Prostate gland (tissue), 2 donors: ENCODE data around the gene CASQ1.

Experiments
- POLR2A ChIP-seq: fragments of 450-650 bp; IDR thresholded peaks from one replicate; pipeline ENCODE4 v1.6.1; 2016; ENCODE audit warnings: antibody characterized with exemption, mild to moderate bottlenecking
- TF ChIP-seq, protein P1 (sequence below), 4 experiments: fragments of 200-600 bp in 2 of 4; fragments of 450-650 bp in 2 of 4; sonication (generic) in 2 of 4; IDR thresholded peaks; 1 replicate in 3 of 4; 2 replicates in 1 of 4; pipeline ENCODE4 v1.5.1; 2016 to 2019; ENCODE audit warnings: antibody characterized with exemption in 4 of 4, mild to moderate bottlenecking in 2 of 4, moderate library complexity in 2 of 4

DNA sequence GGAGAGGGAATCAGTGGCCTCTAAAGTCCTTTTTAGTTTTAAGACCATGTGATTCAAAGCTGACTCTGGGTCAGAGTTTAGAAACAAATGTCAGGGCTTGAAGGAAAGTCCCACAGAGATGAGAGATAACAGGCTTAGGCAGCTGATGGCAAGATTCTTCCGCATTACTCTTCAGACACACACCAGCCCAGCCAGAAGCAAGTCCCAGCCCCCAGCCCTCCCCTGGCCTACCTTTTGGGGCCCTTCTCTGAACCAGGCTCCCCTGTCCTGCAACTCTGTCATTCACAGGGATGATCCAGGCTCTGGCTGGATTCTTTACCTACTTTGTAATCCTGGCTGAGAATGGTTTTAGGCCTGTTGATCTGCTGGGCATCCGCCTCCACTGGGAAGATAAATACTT, 13.1 kb upstream of the CASQ1 start:
- TF ChIP-seq POLR2A: no peak
- TF ChIP-seq, protein P1, sequence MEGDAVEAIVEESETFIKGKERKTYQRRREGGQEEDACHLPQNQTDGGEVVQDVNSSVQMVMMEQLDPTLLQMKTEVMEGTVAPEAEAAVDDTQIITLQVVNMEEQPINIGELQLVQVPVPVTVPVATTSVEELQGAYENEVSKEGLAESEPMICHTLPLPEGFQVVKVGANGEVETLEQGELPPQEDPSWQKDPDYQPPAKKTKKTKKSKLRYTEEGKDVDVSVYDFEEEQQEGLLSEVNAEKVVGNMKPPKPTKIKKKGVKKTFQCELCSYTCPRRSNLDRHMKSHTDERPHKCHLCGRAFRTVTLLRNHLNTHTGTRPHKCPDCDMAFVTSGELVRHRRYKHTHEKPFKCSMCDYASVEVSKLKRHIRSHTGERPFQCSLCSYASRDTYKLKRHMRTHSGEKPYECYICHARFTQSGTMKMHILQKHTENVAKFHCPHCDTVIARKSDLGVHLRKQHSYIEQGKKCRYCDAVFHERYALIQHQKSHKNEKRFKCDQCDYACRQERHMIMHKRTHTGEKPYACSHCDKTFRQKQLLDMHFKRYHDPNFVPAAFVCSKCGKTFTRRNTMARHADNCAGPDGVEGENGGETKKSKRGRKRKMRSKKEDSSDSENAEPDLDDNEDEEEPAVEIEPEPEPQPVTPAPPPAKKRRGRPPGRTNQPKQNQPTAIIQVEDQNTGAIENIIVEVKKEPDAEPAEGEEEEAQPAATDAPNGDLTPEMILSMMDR (IDR thresholded peaks at IDR 0.05): no peak
